ENCODE results near the gene UCMA.

- TF ChIP-seq, protein P1, sequence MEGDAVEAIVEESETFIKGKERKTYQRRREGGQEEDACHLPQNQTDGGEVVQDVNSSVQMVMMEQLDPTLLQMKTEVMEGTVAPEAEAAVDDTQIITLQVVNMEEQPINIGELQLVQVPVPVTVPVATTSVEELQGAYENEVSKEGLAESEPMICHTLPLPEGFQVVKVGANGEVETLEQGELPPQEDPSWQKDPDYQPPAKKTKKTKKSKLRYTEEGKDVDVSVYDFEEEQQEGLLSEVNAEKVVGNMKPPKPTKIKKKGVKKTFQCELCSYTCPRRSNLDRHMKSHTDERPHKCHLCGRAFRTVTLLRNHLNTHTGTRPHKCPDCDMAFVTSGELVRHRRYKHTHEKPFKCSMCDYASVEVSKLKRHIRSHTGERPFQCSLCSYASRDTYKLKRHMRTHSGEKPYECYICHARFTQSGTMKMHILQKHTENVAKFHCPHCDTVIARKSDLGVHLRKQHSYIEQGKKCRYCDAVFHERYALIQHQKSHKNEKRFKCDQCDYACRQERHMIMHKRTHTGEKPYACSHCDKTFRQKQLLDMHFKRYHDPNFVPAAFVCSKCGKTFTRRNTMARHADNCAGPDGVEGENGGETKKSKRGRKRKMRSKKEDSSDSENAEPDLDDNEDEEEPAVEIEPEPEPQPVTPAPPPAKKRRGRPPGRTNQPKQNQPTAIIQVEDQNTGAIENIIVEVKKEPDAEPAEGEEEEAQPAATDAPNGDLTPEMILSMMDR (conservative IDR thresholded peaks at IDR 0.05 in 1 of 2, IDR thresholded peaks at IDR 0.05 in 1 of 2; ENCODE audit: low read depth in 1 of 2, low read length in 2 of 2) = no peak
- no peak for TF ChIP-seq EZH2 (IDR thresholded peaks at IDR 0.05; ENCODE audit: low read length, missing control alignments)
Measured at GRCh38 chr10:13182424-13182823, 51.8 kb downstream of the UCMA start.
